K562 (cell line): ENCODE data around the gene CLEC2D. TPM values are rescaled to one million over a fixed set of nuclear protein-coding genes. Genes with fewer than 3 reads are reported as not detected.
A peak's percentile ranks its signal among the peaks of the same experiment; 100 is the strongest.

Experiments
- ATAC-seq: fragments of 200-7000 bp; cut with Tn5 transposase; 3 replicates; pipeline ENCODE4 v1.9.1; 2020; ENCODE audit warnings: moderate library complexity
- BruUV-seq: library from RNA; stranded (reverse); fragments of 400-500 nt; replicated peaks from 2 replicates; lab custom pipeline; 2021; lab: Mats Ljungman, UMichigan
- CTCF ChIA-PET: fragments of 300-600 bp; formaldehyde crosslinking; extraction: SDS; loops from one replicate; lab custom pipeline; 2021; ENCODE audit warnings: low intra/inter-chr PET ratio; lab: Yijun Ruan, JAX
- POLR2A ChIA-PET: fragments of 300-600, 350-650 bp; sonication (Branson Sonifier 250); formaldehyde crosslinking; extraction: SDS; loops from one replicate; lab custom pipeline; 2021; ENCODE audit warnings: antibody characterized with exemption, inconsistent platforms; lab: Yijun Ruan, JAX
- DNase-seq, 4 experiments: peaks; one replicate each; pipeline versions ENCODE4 v3.0.0 to v3.0.0-alpha.2; 2011 to 2018; ENCODE audit warnings: low spot score in 3 of 4, mixed read lengths in 3 of 4; ENCODE audit errors: extremely low read depth in 1 of 4
- FAIRE-seq: peaks from 2 replicates; lab custom pipeline; 2011; peaks lifted over from hg19 to GRCh38; lab: Jason Lieb, UNC
- H2AFZ ChIP-seq: 2 replicates; pipeline ENCODE4 v1.6.0; 2011; ENCODE audit warnings: low read depth, low read length, control low read depth, inconsistent platforms
- H3K27ac ChIP-seq: fragments of 200-600 bp; 3 replicates; pipeline ENCODE4 v1.8.0; 2011; ENCODE audit warnings: low read depth, mild to moderate bottlenecking, control low read depth, inconsistent platforms, low read length, moderate library complexity, mixed read lengths; ENCODE audit errors: extremely low read depth
- H3K27me3 ChIP-seq, 2 experiments: fragments of 300-600 bp in 1 of 2; 2 replicates in 1 of 2; 3 replicates in 1 of 2; pipeline versions ENCODE4 v1.6.0 to v1.8.0; 2011; ENCODE audit warnings: inconsistent platforms in 2 of 2, low read length in 2 of 2, mild to moderate bottlenecking in 1 of 2, mixed read lengths in 1 of 2, moderate library complexity in 1 of 2; ENCODE audit not compliant: control insufficient read depth in 2 of 2, insufficient read depth in 2 of 2
- H3K36me3 ChIP-seq: fragments of 300-600 bp; 3 replicates; pipeline ENCODE4 v1.8.0; 2011; ENCODE audit warnings: mild to moderate bottlenecking, low read length, inconsistent platforms; ENCODE audit not compliant: control insufficient read depth, insufficient read depth
- H3K4me1 ChIP-seq, 2 experiments: fragments of 200-600 bp in 1 of 2; replicated peaks in 1 of 2; 2 replicates in 1 of 2; 3 replicates in 1 of 2; pipeline versions ENCODE4 v1.5.1 to v1.8.0; 2011; ENCODE audit warnings: inconsistent platforms in 2 of 2, low read length in 2 of 2, mild to moderate bottlenecking in 1 of 2, mixed read lengths in 1 of 2, moderate library complexity in 1 of 2; ENCODE audit not compliant: control insufficient read depth in 2 of 2, insufficient read depth in 2 of 2
- H3K4me2 ChIP-seq: 2 replicates; pipeline ENCODE4 v1.6.1; 2011; ENCODE audit warnings: low read length, control low read depth, inconsistent platforms, mixed read lengths; ENCODE audit not compliant: insufficient read depth
- H3K4me3 ChIP-seq: fragments of 200-600 bp; sonication (generic), shearing (Covaris generic); 2 replicates; pipeline ENCODE4 v1.5.1; 2016; ENCODE audit warnings: control low read depth, inconsistent platforms
- H3K79me2 ChIP-seq: fragments of 200-600 bp; 3 replicates; pipeline ENCODE4 v1.8.0; 2011; ENCODE audit warnings: low read length, inconsistent platforms; ENCODE audit not compliant: control insufficient read depth, insufficient read depth
- H3K9ac ChIP-seq, 2 experiments: 2 replicates each; pipeline versions ENCODE4 v1.6.0 to v1.6.1; 2011; ENCODE audit warnings: low read depth in 2 of 2, low read length in 2 of 2, control low read depth in 1 of 2, inconsistent platforms in 1 of 2, mild to moderate bottlenecking in 1 of 2, mixed read lengths in 1 of 2; ENCODE audit not compliant: insufficient read depth in 1 of 2
- H3K9me1 ChIP-seq: one replicate; pipeline ENCODE4 v1.6.0; 2011; ENCODE audit warnings: inconsistent platforms, mild to moderate bottlenecking, low read length, moderate library complexity; ENCODE audit not compliant: control insufficient read depth, insufficient read depth
- H3K9me3 ChIP-seq: replicated peaks from 2 replicates; pipeline ENCODE4 v1.5.1; 2011; ENCODE audit warnings: low read depth, low read length, inconsistent platforms; ENCODE audit not compliant: control insufficient read depth, insufficient read depth
- H4K20me1 ChIP-seq: replicated peaks from 2 replicates; pipeline ENCODE4 v1.6.1; 2011; ENCODE audit warnings: low read length, inconsistent platforms, mixed read lengths; ENCODE audit not compliant: control insufficient read depth, insufficient read depth
- CC2D1A ChIP-seq: fragments of 450-650 bp; IDR thresholded peaks from 2 replicates; pipeline ENCODE4 v1.6.1; 2017; ENCODE audit warnings: mild to moderate bottlenecking
- NONO ChIP-seq, 2 experiments: fragments of 200-400 bp in 1 of 2; fragments of 450-650 bp in 1 of 2; formaldehyde crosslinking in 1 of 2; IDR thresholded peaks; 2 replicates each; pipeline ENCODE4 v1.6.1; 2017; ENCODE audit warnings: low read depth in 2 of 2, mild to moderate bottlenecking in 2 of 2, moderate library complexity in 2 of 2, low read length in 1 of 2
- RBM25 ChIP-seq: fragments of 200-400 bp; formaldehyde crosslinking; IDR thresholded peaks from 2 replicates; pipeline ENCODE4 v1.6.1; 2018; ENCODE audit warnings: low read length, low read depth, moderate library complexity; ENCODE audit not compliant: severe bottlenecking
- RBM34 ChIP-seq: fragments of 200-400 bp; formaldehyde crosslinking; IDR thresholded peaks from 2 replicates; pipeline ENCODE4 v1.6.1; 2018; ENCODE audit warnings: low read length, borderline replicate concordance; ENCODE audit not compliant: insufficient read depth
- RFX1 ChIP-seq: fragments of 450-650 bp; IDR thresholded peaks from 2 replicates; pipeline ENCODE4 v1.6.1; 2016; ENCODE audit warnings: mild to moderate bottlenecking, moderate library complexity
- TBP ChIP-seq: optimal IDR thresholded peaks from 2 replicates; pipeline ENCODE3; 2011; ENCODE audit warnings: low read depth, low read length, improper control_type of control experiment
- THAP7 ChIP-seq: fragments of 250-450 bp; sonication (Bioruptor Pico); IDR thresholded peaks from 2 replicates; pipeline ENCODE4 v1.5.0; 2021
- ZNF12 ChIP-seq: sonication (generic); formaldehyde crosslinking; IDR thresholded peaks from 2 replicates; pipeline ENCODE4 v1.4.0; 2020; ENCODE audit warnings: mild to moderate bottlenecking, missing genetic modification reagents
- ZNF589 ChIP-seq: fragments of 200-800 bp; sonication (Bioruptor generic); IDR thresholded peaks from 2 replicates; pipeline ENCODE4 v1.6.1; 2016; ENCODE audit warnings: low read depth, missing genetic modification characterization, missing compliant biosample characterization
- ZNF75A ChIP-seq: fragments of 450-650 bp; formaldehyde crosslinking; IDR thresholded peaks from 2 replicates; pipeline ENCODE4 v1.4.0; 2020; ENCODE audit warnings: mild to moderate bottlenecking
- ZNF79 ChIP-seq: fragments of 250-450 bp; sonication (Bioruptor Pico); IDR thresholded peaks from 2 replicates; pipeline ENCODE4 v1.4.0; 2020; ENCODE audit warnings: low read depth, mild to moderate bottlenecking, moderate library complexity
- WGBS: fragments of 100-300 bp; shearing (Covaris generic); methylation state at CpG from one replicate; pipeline ENCODE4 v1.1.6; 2016; ENCODE audit warnings: low coverage, mixed read lengths; ENCODE audit not compliant: insufficient coverage; ENCODE audit errors: missing lambda C conversion rate; 5-methylcytosine and 5-hydroxymethylcytosine counted together
- in situ Hi-C: fragments of 300-500 bp; cut with MboI; formaldehyde crosslinking; loops from 4 replicates; pipeline ENCODE4 v1.15.0; 2018; ENCODE audit warnings: inconsistent platforms, mixed read lengths
- intact Hi-C: fragments of 100-400 bp; cut with micrococcal nuclease; formaldehyde crosslinking; loops from 2 replicates; pipeline ENCODE4 v1.14.2; 2022
- polyA plus RNA-seq, 8 experiments: library from polyadenylated mRNA; depleted of rRNA in 4 of 8; stranded (reverse) in 5 of 8; unstranded in 3 of 8; fragments of >200 nt; fragmentation: Nextera tagmentation in 2 of 8; fragmentation: Illumina TruSeq in 1 of 8; extraction: Ambion mirVana in 2 of 8; extraction: Trizol in 1 of 8; gene quantifications; 2 replicates each; pipeline versions ENCODE4 v1.2.1 to v1.2.3, GENCODE V29; 2011 to 2014; ENCODE audit warnings: inconsistent platforms in 1 of 8, missing spikeins in 1 of 8
- total RNA-seq, 7 experiments: library from RNA; depleted of rRNA in 6 of 7; stranded (reverse); fragments of >200 nt in 6 of 7; fragmentation: Illumina TruSeq in 2 of 7; extraction: Trizol in 2 of 7; gene quantifications; 2 replicates each; pipeline versions ENCODE4 v1.2.1 to v1.2.3, GENCODE V29; 2011 to 2021; ENCODE audit warnings: low replicate concordance in 1 of 7
- TF ChIP-seq, protein P1 (sequence below): sonication (generic); formaldehyde crosslinking; IDR thresholded peaks from 2 replicates; pipeline ENCODE4 v1.4.0; 2020; ENCODE audit warnings: mild to moderate bottlenecking, missing genetic modification reagents
- TF ChIP-seq, protein P2 (sequence below): IDR thresholded peaks from 2 replicates; pipeline ENCODE4 v1.6.1; 2012; ENCODE audit warnings: low read depth, low read length, improper control_type of control experiment, borderline replicate concordance

Gene CLEC2D
- total and polyA plus RNA-seq, 9 of the 15 experiments (the other 6 are each of a cell fraction or from before 2014, with no cell fraction given), result 1.4 to 5.0 (median 2.2) TPM

DNA sequence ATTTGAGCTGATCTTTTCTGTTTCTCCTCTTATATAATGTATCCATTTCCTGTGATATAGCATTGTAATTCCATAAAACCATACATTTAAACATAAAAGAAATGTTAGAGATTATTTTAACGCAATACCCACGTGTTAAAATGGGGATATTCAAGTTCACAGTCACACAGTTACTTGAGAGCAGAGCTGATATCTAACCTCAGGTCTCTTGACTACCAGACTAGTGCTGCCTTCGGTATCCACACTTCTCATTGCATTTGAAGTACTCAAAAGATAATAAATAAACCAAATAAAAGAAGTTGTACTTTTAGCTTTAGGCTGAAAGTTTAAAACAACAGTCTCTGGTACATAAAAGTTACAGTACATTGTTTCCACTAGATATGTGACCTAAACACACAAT, 60.5 kb downstream of the CLEC2D start:
- no TSS peak for BruUV-seq

More for the DNA sequence above, 60.5 kb downstream of the CLEC2D start:
- TF ChIP-seq, protein P1, sequence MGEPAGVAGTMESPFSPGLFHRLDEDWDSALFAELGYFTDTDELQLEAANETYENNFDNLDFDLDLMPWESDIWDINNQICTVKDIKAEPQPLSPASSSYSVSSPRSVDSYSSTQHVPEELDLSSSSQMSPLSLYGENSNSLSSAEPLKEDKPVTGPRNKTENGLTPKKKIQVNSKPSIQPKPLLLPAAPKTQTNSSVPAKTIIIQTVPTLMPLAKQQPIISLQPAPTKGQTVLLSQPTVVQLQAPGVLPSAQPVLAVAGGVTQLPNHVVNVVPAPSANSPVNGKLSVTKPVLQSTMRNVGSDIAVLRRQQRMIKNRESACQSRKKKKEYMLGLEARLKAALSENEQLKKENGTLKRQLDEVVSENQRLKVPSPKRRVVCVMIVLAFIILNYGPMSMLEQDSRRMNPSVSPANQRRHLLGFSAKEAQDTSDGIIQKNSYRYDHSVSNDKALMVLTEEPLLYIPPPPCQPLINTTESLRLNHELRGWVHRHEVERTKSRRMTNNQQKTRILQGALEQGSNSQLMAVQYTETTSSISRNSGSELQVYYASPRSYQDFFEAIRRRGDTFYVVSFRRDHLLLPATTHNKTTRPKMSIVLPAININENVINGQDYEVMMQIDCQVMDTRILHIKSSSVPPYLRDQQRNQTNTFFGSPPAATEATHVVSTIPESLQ (CRISPR knock-in tag), result no peak
- no peak for TF ChIP-seq NONO (IDR thresholded peaks at IDR 0.05; ENCODE audit: low read depth in 2 of 2, low read length in 1 of 2)
- no peak for TF ChIP-seq CC2D1A
- no peak for TF ChIP-seq ZNF79 (CRISPR knock-in tag)
- no peak for TF ChIP-seq RBM25
- TF ChIP-seq ZNF75A (CRISPR knock-in tag), result no peak
- TF ChIP-seq ZNF12, result no peak
- no peak for TF ChIP-seq ZNF589
- TF ChIP-seq, protein P2, sequence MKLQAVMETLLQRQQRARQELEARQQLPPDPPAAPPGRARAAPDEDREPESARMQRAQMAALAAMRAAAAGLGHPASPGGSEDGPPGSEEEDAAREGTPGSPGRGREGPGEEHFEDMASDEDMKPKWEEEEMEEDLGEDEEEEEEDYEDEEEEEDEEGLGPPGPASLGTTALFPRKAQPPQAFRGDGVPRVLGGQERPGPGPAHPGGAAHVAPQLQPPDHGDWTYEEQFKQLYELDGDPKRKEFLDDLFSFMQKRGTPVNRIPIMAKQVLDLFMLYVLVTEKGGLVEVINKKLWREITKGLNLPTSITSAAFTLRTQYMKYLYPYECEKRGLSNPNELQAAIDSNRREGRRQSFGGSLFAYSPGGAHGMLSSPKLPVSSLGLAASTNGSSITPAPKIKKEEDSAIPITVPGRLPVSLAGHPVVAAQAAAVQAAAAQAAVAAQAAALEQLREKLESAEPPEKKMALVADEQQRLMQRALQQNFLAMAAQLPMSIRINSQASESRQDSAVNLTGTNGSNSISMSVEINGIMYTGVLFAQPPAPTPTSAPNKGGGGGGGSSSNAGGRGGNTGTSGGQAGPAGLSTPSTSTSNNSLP, result no peak
- TF ChIP-seq RFX1, result no peak
- TF ChIP-seq THAP7 (CRISPR knock-in tag), result no peak
- TF ChIP-seq TBP, result no peak
- TF ChIP-seq RBM34, result no peak
- TF ChIP-seq, all 486 proteins: peak for 0
- 29% methylated on average over 3 of the region's 3 CpGs for WGBS
- ATAC-seq, result no peak
- H3K27ac ChIP-seq, result no peak overlapping the region; the same call in 2 of the 3 replicates
- H3K4me3 ChIP-seq, result no peak overlapping the region
- POLR2A ChIA-PET, result interaction anchor here (0.6 kb wide), 1 partner anchor 281 kb away, joined by 3 read pairs; no protein-coding TSS in a partner anchor
- H3K4me1 ChIP-seq, result no peaks in the 10 kb centered on the region; a peak in 1 of 5 replicates
- DNase-seq, result no peak
- H3K79me2 ChIP-seq, result no peaks in the 10 kb centered on the region
- no peaks in the 10 kb centered on the region for H4K20me1 ChIP-seq
- H3K36me3 ChIP-seq, result no peaks in the 10 kb centered on the region
- intact Hi-C loops, result no loop called here
- CTCF ChIA-PET, result no interaction called here
- no peaks in the 10 kb centered on the region for H3K27me3 ChIP-seq
- H3K9me3 ChIP-seq, result no peaks in the 10 kb centered on the region
- no peak overlapping the region for H3K9ac ChIP-seq
- no peaks in the 10 kb centered on the region for H3K9me1 ChIP-seq
- peak overlapping the region; percentile 73 for H2AFZ ChIP-seq
- no peak for FAIRE-seq
- in situ Hi-C loops, result no loop called here
- no peak overlapping the region for H3K4me2 ChIP-seq
